HG03064 (cell line): ENCODE data around the gene GFY.

Experiments used
- ATAC-seq: cut with Tn5 transposase; IDR thresholded peaks from one replicate; pipeline ENCODE4 v1.9.1; 2021; ENCODE audit warnings: low read depth; ENCODE audit not compliant: unreplicated experiment

The GFY gene

DNA sequence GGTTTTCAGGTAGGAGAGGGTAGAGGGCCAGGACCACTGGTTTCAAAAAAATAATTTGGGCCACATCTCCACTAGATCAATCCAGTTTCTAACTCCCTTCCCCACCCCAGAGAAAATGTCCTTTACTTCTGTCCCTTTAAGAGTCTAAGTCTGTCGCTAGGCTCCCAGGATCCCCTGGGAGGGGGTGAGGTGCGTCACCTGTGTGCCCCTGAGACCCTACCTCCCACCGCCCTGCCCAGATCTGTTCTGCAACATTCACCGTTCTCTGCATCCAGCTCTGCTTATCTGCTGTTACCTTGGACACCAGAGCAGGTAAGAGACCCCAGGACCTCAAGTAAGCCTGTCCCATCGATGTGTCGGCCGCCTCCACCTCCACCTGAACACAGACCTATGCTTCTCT is at the start of gene GFY:
Gene GFY (plus strand): TSS at position 211 of the 400 bp plus-strand sequence. CDS start 1,043 bp downstream, outside the sequence.
- no peak for ATAC-seq

GRCh38 chr19:49378512-49378911 is 46.7 kb upstream of the GFY start:
- ATAC-seq: no peak

DNA sequence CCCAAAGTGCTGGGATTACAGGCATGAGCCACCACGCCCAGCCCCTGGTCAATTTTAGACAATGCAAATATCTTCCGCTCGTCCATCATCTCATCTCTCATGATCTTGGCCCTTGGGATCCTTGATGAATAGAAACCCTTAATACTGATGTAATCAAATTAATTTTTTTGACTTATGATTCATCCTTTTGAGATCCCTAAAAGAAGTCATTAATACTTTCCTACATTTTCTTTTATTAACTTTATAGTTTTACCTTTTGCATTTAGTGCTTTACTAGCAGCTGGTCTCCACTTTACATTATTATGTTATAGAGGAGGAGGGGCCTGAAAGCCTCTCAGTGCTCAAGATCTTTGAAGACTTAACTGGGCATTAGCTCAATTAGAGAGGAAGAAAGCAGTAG is 44.8 kb upstream of the GFY start:
- ATAC-seq: no peak

DNA sequence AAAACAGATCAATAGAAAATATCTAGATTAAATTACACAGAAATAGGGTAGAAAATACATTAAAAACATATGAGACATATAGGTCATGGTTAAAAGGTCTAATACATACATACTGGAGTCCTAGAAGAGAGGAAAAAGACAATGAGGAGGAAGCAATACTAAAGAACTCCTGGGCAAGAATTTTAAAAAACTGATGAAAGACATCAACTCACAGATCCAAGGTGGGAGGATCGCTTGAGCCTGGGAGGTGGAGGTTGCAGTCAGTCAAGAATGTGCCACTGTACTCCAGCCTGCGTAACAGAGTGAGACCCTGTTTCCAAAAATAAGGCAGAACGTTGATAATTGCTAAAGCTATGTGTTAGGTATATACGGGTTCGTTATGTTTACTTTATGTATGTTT is 42.5 kb upstream of the GFY start:
- ATAC-seq: no peak

GRCh38 chr19:49383599-49383998 is 41.6 kb upstream of the GFY start:
- ATAC-seq: no peak

DNA sequence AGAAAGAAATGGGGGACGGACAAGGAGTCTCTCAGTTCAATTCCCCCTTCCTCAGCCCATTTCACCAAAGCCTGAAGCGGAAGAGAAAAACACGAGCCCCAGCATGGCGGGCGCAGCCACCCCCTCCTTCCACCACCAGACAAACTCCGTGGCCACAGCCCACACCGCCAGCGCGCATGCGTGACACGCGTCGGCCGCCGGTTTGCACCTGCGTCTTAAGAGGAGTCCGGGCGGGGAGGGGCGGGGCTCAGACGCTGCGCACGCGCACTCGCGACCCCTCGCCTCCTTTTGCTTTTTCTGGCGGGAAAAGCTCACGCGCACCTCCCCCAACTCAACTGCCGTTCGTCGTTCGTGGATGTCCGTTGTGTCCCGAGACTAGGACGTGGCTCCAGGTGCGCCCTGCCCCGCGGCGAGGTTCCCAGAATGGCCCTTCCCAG is 37.2 kb upstream of the GFY start, which contains the start of gene KASH5:
Gene KASH5 (plus strand): TSS at position 314 of the 437 bp plus-strand sequence. CDS start 2,635 bp downstream, outside the sequence.
- no peak for ATAC-seq

GRCh38 chr19:49389406-49389805 is 35.8 kb upstream of the GFY start:
- ATAC-seq: no peak

DNA sequence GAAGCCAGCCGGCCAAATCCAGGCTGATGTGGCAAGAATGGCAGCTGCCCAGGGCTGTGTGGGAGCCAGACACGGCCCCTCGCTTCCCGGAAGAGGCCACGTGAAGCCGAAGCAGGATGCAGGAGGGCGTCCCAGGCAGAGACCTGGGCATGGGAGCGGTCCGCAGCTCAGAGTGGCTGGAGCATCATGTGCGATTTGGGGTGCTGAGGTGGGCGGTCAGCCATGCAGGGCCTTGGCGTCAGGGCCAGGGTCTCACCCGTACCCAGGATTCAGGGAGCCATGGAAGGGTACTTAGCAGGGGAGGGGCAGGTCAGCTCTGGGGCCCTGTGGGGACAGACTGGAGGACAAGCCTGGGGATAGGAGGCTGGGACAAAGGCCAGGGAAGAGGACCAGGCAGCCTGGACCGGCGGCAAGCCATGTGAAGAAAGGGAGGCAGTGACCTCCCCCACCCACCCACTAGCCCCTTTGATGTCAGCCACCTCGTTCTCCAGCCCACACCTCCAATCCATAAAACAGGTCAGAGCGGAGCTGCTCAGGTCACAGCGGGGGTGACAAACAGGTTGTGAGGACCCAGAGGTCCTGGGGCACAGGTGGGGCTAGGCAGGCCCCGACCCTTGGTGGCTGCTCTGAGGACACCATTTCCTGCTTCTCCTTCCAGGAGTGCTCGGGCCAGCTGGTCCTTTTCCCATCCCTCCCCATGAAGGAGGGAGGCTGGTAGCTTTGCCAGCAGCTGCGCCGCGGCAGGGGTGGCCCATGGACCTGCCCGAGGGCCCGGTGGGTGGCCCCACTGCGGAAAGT is 34.9 kb upstream of the GFY start:
- ATAC-seq: no peak

GRCh38 chr19:49390929-49391359 is 34.2 kb upstream of the GFY start:
- ATAC-seq: no peak

DNA sequence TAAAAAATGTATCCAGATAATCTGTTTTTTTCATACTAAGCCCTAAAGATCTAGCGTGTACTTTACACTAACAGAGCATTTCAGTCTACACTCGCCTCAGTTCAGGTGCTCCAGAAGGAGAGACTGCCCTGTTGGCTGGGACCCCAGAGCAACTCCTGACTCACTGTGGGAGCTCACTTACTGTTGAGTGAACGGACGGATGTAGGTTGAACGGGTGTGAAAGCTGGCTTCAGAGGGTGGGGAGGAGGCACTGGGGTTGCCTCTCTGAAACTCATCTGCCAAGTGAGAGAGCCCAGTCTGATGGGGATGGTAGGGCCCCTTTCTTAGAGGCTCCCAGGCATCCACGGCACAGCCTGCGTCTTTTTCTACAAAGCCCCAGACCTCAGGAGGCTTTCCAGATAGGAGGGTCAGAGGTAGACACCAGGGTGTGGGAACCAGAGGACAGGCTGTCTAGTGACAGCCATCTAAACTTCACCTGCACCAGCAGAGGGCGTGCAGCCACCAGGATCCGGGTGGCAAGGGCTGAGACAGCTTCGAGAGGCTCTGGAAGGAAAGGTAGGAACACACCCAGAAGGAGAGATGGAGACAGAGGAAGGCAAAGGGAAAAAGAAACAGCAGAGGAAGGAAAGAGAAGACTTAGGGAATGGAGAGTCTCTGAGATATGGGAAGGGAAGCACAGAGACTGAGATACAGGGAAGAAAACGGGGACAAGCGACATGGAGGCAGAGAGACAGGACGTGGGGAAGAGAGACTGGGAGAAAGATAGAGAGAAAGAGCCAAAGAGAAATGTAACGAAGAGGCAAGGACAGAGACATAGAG is 33.4 kb upstream of the GFY start:
- ATAC-seq: no peak

DNA sequence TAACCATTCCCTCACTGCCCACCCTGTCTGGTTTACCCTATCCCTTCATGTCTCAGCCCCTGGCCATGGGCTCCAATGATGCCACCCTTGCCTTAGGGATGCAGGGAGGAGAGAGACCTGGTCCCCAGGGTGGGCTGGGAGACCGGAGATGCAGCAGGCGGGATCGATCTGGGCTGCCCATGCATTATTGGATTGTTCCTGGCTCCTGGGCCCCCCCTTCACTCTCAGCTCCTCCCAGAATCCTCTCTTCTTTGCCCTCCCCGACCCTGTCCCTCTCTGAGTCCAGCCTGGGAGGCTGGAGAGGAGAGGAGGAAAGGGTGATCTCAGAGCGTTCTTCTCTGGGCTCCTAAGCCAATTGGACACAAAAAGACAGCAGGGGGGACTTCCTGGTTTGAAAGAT is 31.3 kb upstream of the GFY start:
- ATAC-seq: no peak

DNA sequence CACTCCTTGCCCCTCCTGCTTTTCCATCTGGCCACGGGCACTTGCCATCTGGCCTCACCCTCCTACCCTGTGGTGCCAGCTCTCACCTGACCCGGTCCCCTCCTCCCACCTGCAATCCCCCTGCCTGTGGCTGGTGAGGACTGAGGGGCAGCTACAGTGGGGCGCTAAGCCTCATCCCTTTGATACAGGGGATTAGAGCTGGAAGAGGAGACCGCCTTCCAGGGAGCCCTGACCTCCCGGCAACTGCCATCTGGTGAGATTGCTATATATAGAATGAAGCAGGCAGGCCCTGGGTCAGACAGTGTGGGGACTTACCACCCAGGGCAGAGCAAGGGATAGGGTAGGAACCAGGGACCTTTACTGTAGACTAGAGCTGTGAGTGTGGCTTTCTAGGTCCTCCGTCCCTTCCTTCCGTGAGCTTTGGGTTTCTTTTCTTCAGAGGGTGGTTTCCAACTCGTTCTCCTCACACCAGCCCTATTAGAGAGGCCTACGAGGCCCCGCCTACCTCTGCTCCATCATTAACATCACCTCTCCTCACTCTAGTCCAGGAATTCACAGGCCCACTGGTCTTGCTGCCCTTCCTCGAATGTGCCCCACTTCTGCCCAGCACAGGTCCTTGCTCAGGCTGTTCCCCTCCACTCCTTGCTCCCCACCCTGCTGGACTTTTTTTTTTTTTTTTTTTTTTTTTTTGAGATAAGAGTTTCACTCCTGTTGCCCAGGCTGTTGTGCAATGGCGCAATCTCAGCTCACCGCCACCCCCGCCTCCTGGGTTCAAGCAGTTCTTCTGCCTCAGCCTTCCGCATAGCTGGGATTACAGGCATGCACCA is 29.4 kb upstream of the GFY start:
- ATAC-seq: no peak

GRCh38 chr19:49396738-49397505 is 28.3 kb upstream of the GFY start:
- ATAC-seq: no peak

DNA sequence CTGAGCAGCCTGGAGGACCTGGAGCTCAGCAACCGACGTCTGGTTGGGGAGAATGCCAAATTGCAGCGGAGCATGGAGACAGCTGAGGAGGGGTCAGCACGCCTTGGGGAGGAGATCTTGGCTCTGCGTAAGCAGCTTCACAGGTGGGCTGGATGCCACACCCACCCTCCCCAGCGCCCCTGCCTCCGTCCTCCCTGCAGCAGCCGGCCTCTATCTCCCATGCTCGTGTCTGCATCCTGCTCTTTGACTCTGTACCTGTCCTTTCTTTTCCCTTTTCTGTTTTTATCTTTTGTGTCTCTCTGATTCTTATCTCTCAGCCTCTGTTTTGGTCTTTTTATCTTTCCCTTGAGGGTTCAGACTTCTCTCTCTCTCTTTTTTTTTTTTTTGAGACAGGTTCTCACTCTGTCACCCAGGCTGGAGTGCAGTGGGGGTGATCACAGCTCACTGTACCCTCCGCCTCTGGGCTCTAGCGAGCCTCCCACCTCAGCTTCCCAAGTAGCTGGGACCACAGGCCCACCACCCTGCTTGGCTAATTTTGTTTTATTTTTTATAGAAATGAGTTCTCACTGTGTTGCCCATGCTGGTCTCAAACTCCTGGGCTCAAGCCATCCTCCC is 27.1 kb upstream of the GFY start:
- no peak for ATAC-seq

- no peak for ATAC-seq
These were observed 26.3 kb upstream of the GFY start for GRCh38 chr19:49398931-49399330.

DNA sequence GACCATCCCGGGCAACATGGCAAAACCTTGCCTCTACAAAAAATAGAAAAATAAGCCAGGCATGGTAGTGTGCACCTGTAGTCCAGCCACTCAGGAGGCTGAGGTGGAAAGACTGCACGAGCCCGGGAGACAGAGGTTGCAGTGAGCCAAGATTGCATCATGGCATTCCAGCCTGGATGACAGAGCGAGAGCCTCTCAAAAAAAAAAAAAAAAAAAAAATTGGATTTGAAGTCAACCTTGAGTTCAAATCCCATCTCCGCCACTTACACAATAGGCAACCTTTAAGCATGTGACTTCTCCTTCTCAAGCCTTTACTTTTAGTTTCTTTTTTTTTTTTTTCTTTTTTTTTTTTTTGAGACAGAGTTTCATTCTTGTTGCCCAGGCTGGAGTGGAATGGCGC is 25.2 kb upstream of the GFY start:
- no peak for ATAC-seq

GRCh38 chr19:49403404-49404187 is 21.6 kb upstream of the GFY start:
- ATAC-seq: no peak

DNA sequence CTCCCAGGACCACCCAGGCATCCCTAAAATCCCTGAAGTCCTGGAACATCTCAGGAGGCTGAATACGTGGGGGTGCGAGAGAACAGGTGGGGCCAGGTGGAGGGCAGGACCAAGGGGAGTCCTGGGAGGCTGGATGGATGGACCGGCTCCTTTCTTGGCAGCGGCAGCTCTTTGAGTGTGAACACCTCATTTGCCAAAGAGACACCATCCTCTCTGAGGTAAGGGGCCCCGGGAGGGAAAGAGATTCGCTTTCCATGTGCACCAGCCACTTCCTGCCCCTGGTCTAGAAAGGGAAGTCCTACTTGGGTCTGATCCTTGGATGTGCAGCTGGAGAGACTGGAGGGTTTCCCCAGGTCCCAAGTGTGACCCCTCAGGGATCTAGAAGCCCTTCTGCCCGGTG is 18.1 kb upstream of the GFY start:
- ATAC-seq: no peak

DNA sequence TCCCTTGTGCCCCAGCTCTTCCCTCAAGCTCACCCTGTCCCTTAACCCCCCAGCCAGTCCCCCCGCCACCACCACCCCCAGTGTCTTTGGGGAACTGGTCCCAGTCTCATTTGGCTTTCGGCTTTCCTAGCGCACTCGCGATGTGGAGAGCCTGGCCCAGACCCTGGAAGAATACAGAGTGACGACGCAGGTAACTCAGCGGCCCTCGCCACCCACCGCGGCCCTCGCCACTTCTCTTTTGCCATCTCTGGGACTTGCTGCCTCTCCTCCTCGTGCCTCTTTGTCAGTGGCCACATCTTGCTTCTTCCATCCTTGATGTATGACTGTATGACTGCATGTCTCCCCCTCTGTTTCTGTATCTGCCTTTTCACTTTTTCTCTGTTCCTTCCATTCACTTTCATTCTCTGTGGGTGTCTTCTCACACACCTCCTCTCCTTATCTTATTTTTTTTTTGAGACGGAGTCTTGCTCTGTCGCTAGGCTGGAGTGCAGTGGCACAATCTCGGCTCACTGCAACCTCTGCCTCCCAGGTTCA is 17.6 kb upstream of the GFY start:
- ATAC-seq: no peak
